IMR-90 (cell line): ENCODE measurements around the gene BAZ2B.

Experiments
- POLR2A ChIP-seq: IDR thresholded peaks from 2 replicates; pipeline ENCODE4 v1.6.1; 2012; ENCODE audit warnings: mild to moderate bottlenecking, low read depth, low read length
- RFX5 ChIP-seq: IDR thresholded peaks from 2 replicates; pipeline ENCODE4 v1.8.0; 2012; ENCODE audit warnings: low read depth, mild to moderate bottlenecking, low read length, moderate library complexity

DNA sequence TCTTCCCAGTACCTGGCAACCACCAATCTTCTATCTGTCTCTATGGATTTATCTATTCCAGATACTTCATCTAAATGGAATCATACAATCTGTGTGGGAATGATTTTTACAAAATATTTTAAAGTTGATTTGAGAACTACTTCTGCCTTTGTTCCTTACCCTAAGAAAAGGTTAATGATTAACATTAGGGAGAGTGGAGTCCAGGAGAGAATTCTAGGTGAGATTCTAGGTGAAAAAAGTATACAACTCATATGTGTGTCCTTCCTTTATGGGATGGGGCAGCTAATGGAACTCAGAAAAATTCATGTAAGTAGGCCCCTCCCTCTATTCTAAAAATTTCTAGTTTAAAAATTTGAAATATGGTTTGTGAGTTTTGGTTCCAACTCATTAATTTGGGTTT, 293.9 kb downstream of the BAZ2B start:
- TF ChIP-seq RFX5 = no peak
- TF ChIP-seq POLR2A = no peak
